ENCODE data around the gene RAB3IP. TPM values are rescaled to one million over a fixed set of nuclear protein-coding genes. Genes with fewer than 3 reads are reported as not detected.
"Not testable (repeated sequence)": the region's sequence is repeated elsewhere in the genome, so short reads cannot be mapped to it uniquely, and the experiment has no call there.

RAB3IP gene
- total RNA-seq, 1 donor from 2014 or later, result 13.0 TPM

DNA sequence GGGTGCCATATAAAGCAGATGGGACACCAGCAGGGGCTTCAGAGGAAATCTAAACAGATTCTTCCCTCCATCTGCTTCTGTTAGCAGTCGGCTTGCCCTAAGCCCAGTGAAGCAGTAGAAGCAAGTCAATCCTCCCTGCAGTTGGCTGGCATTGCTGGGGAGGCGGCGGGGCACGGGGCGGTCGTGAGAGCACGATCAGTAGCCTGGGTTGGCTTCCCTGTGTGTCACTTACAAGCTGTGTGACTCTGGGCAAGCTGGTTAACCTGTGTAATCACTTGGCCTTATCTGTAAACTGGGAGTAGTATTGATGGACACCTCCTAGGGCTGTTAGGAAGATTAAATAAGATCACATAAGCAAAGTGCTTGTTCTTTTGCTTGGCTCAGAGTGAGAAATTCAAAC, 105.8 kb downstream of the RAB3IP start:
- H3K27ac ChIP-seq (ENCODE audit: low read depth, low read length), result no peak overlapping the region
- H3K4me3 ChIP-seq (ENCODE audit: low read length in 3 of 3), result no peak overlapping the region
- no peaks in the 10 kb centered on the region for H3K27me3 ChIP-seq (ENCODE audit: control insufficient read depth in 3 of 3, insufficient read depth in 3 of 3, low read length in 3 of 3)
- H3K4me1 ChIP-seq (ENCODE audit: control insufficient read depth in 3 of 3, insufficient read depth in 3 of 3, low read length in 3 of 3), result no peaks in the 10 kb centered on the region
- no peak overlapping the region for H3K9ac ChIP-seq (ENCODE audit: low read depth in 1 of 3, low read length in 3 of 3)
- H3K36me3 ChIP-seq (ENCODE audit: control insufficient read depth in 3 of 3, insufficient read depth in 3 of 3, low read length in 3 of 3), result no peaks in the 10 kb centered on the region
- no peaks in the 10 kb centered on the region for H3K9me3 ChIP-seq (ENCODE audit: control insufficient read depth in 3 of 3, low read length in 3 of 3)

DNA sequence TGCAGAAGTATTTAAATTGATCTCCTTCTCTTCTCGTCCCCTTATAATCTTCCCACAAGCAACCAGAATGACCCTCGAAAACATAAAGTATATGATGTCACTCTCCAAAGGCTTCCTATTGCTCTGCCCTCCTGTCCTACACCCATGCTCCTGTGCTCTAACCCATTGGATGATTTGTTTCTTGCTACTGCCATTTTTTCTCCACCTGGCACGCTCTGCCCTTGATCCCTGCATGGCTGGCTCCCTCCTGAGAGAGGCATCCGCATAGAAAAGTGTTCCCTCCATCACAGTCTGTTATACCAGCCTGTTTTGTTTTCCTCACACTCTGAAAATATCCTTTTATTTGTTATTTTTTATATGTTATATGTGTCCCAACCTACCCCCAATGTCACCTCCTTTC, 106.2 kb downstream of the RAB3IP start:
- Histone ChIP-seq H3K36me3 (ENCODE audit: control insufficient read depth in 3 of 3, insufficient read depth in 3 of 3, low read length in 3 of 3) (no peaks in the 10 kb centered on the region), H3K4me1 (ENCODE audit: control insufficient read depth in 3 of 3, insufficient read depth in 3 of 3, low read length in 3 of 3) (no peaks in the 10 kb centered on the region), H3K27ac (ENCODE audit: low read depth, low read length) (no peak overlapping the region), H3K9me3 (ENCODE audit: control insufficient read depth in 3 of 3, low read length in 3 of 3) (no peaks in the 10 kb centered on the region), H3K9ac (ENCODE audit: low read depth in 1 of 3, low read length in 3 of 3) (no peak overlapping the region), H3K4me3 (ENCODE audit: low read length in 3 of 3) (no peak overlapping the region), H3K27me3 (ENCODE audit: control insufficient read depth in 3 of 3, insufficient read depth in 3 of 3, low read length in 3 of 3) (no peaks in the 10 kb centered on the region)

DNA sequence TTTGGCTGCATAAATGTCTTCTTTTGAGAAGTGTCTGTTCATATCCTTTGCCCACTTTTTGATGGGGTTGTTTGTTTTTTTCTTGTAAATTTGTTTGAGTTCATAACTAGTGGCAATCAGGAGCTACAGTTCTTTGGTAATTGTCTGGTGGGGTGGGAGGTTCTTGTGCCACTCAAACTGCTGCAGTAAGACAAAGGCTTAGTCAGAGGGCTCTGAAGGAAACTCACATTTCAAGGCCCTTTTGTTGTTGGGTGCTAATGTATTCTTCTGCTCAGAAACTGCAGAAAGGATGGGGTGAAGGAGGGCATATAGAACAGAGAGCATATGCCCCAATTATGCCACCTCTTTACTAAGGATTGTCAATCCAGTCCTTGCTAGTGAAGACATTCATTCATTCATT, 108.3 kb downstream of the RAB3IP start:
- Histone ChIP-seq H3K4me3 (ENCODE audit: low read length in 3 of 3) (no peak overlapping the region), H3K9ac (ENCODE audit: low read depth in 1 of 3, low read length in 3 of 3) (no peak overlapping the region), H3K9me3 (ENCODE audit: control insufficient read depth in 3 of 3, low read length in 3 of 3) (no peaks in the 10 kb centered on the region)

GRCh38 chr12:69851976-69852375, 113.3 kb downstream of the RAB3IP start:
- Histone ChIP-seq H3K4me3 (ENCODE audit: low read length in 3 of 3) (no peak overlapping the region), H3K27ac (ENCODE audit: low read depth, low read length) (no peak overlapping the region), H3K9ac (ENCODE audit: low read depth in 1 of 3, low read length in 3 of 3) (no peak overlapping the region)

More for the DNA sequence above, 108.3 kb downstream of the RAB3IP start:
- H3K4me1 ChIP-seq (ENCODE audit: control insufficient read depth in 3 of 3, insufficient read depth in 3 of 3, low read length in 3 of 3), result no peaks in the 10 kb centered on the region
- no peaks in the 10 kb centered on the region for H3K36me3 ChIP-seq (ENCODE audit: control insufficient read depth in 3 of 3, insufficient read depth in 3 of 3, low read length in 3 of 3)
- no peak overlapping the region for H3K27ac ChIP-seq (ENCODE audit: low read depth, low read length)
- H3K27me3 ChIP-seq (ENCODE audit: control insufficient read depth in 3 of 3, insufficient read depth in 3 of 3, low read length in 3 of 3), result no peaks in the 10 kb centered on the region

DNA sequence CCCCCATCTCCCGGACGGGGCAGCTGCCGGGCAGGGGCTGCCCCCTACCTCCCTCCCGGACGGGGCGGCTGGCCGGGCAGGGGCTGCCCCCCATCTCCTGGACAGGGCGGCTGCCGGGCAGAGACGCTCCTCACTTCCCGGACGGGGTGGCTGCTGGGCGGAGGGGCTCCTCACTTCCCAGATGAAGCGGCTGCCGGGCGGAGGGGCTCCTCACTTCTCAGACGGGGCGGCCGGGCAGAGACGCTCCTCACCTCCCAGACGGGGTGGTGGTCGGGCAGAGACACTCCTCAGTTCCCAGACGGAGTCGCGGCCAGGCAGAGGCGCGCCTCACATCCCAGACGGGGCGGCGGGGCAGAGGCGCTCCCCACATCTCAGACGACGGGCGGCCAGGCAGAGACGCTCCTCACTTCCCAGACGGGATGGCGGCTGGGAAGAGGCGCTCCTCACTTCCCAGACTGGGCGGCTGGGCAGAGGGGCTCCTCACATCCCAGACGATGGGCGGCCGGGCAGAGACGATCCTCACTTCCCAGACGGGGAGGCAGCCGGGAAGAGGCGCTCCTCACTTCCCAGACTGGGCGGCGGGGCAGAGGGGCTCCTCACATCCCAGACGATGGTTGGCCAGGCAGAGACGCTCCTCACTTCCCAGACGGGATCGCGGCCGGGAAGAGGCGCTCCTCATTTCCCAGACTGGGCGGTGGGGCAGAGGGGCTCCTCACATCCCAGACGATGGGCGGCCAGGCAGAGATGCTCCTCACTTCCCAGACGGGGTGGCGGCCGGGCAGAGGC, 114.7 kb downstream of the RAB3IP start:
- not testable (repeated sequence) for H3K9me3 ChIP-seq (ENCODE audit: control insufficient read depth in 3 of 3, low read length in 3 of 3); H3K27me3 ChIP-seq (ENCODE audit: control insufficient read depth in 3 of 3, insufficient read depth in 3 of 3, low read length in 3 of 3); H3K36me3 ChIP-seq (ENCODE audit: control insufficient read depth in 3 of 3, insufficient read depth in 3 of 3, low read length in 3 of 3); H3K4me3 ChIP-seq (ENCODE audit: low read length in 3 of 3); H3K9ac ChIP-seq (ENCODE audit: low read depth in 1 of 3, low read length in 3 of 3); H3K4me1 ChIP-seq (ENCODE audit: control insufficient read depth in 3 of 3, insufficient read depth in 3 of 3, low read length in 3 of 3); H3K27ac ChIP-seq (ENCODE audit: low read depth, low read length)

More at GRCh38 chr12:69851976-69852375, 113.3 kb downstream of the RAB3IP start:
- H3K9me3 ChIP-seq (ENCODE audit: control insufficient read depth in 3 of 3, low read length in 3 of 3), result no peaks in the 10 kb centered on the region
- no peaks in the 10 kb centered on the region for H3K4me1 ChIP-seq (ENCODE audit: control insufficient read depth in 3 of 3, insufficient read depth in 3 of 3, low read length in 3 of 3)
- H3K27me3 ChIP-seq (ENCODE audit: control insufficient read depth in 3 of 3, insufficient read depth in 3 of 3, low read length in 3 of 3), result no peaks in the 10 kb centered on the region
- no peaks in the 10 kb centered on the region for H3K36me3 ChIP-seq (ENCODE audit: control insufficient read depth in 3 of 3, insufficient read depth in 3 of 3, low read length in 3 of 3)

- no peaks in the 10 kb centered on the region for H3K27me3 ChIP-seq (ENCODE audit: control insufficient read depth in 3 of 3, insufficient read depth in 3 of 3, low read length in 3 of 3)
- no peak overlapping the region for H3K27ac ChIP-seq (ENCODE audit: low read depth, low read length)
- no peaks in the 10 kb centered on the region for H3K9me3 ChIP-seq (ENCODE audit: control insufficient read depth in 3 of 3, low read length in 3 of 3)
- H3K4me1 ChIP-seq (ENCODE audit: control insufficient read depth in 3 of 3, insufficient read depth in 3 of 3, low read length in 3 of 3), result no peaks in the 10 kb centered on the region
- H3K9ac ChIP-seq (ENCODE audit: low read depth in 1 of 3, low read length in 3 of 3), result no peak overlapping the region
- no peaks in the 10 kb centered on the region for H3K36me3 ChIP-seq (ENCODE audit: control insufficient read depth in 3 of 3, insufficient read depth in 3 of 3, low read length in 3 of 3)
- no peak overlapping the region for H3K4me3 ChIP-seq (ENCODE audit: low read length in 3 of 3)
Measured at GRCh38 chr12:69866698-69867097, 128.0 kb downstream of the RAB3IP start.

- Histone ChIP-seq H3K36me3 (ENCODE audit: control insufficient read depth in 3 of 3, insufficient read depth in 3 of 3, low read length in 3 of 3) (no peaks in the 10 kb centered on the region), H3K4me3 (ENCODE audit: low read length in 3 of 3) (no peak overlapping the region), H3K9me3 (ENCODE audit: control insufficient read depth in 3 of 3, low read length in 3 of 3) (no peaks in the 10 kb centered on the region), H3K4me1 (ENCODE audit: control insufficient read depth in 3 of 3, insufficient read depth in 3 of 3, low read length in 3 of 3) (no peaks in the 10 kb centered on the region), H3K27ac (ENCODE audit: low read depth, low read length) (no peak overlapping the region), H3K27me3 (ENCODE audit: control insufficient read depth in 3 of 3, insufficient read depth in 3 of 3, low read length in 3 of 3) (no peaks in the 10 kb centered on the region), H3K9ac (ENCODE audit: low read depth in 1 of 3, low read length in 3 of 3) (no peak overlapping the region)
Measured at GRCh38 chr12:69868695-69869094, 130.0 kb downstream of the RAB3IP start.

- H3K27me3 ChIP-seq (ENCODE audit: control insufficient read depth in 3 of 3, insufficient read depth in 3 of 3, low read length in 3 of 3), result no peaks in the 10 kb centered on the region
- no peak overlapping the region for H3K9ac ChIP-seq (ENCODE audit: low read depth in 1 of 3, low read length in 3 of 3)
- H3K27ac ChIP-seq (ENCODE audit: low read depth, low read length), result no peak overlapping the region
- no peak overlapping the region for H3K4me3 ChIP-seq (ENCODE audit: low read length in 3 of 3)
- H3K4me1 ChIP-seq (ENCODE audit: control insufficient read depth in 3 of 3, insufficient read depth in 3 of 3, low read length in 3 of 3), result no peaks in the 10 kb centered on the region
- H3K36me3 ChIP-seq (ENCODE audit: control insufficient read depth in 3 of 3, insufficient read depth in 3 of 3, low read length in 3 of 3), result no peaks in the 10 kb centered on the region
- H3K9me3 ChIP-seq (ENCODE audit: control insufficient read depth in 3 of 3, low read length in 3 of 3), result no peaks in the 10 kb centered on the region
Measured at GRCh38 chr12:69872804-69873203, 134.1 kb downstream of the RAB3IP start.

Other genes starting within 250 kb of the RAB3IP start
- 158 TPM for gene CCT2, start 153.4 kb upstream of the RAB3IP start, total RNA-seq
- gene LRRC10, start 128.0 kb upstream of the RAB3IP start, total RNA-seq, result 0.52 TPM
- 45.4 TPM for gene BEST3, start 39.6 kb upstream of the RAB3IP start, total RNA-seq
- gene MYRFL, start 86.4 kb downstream of the RAB3IP start, total RNA-seq, result under 0.01 TPM